Suppressor macrophage (primary cell): ENCODE measurements around the gene UFC1.

Source experiments
- DNase-seq, 4 experiments: peaks; one replicate each; pipeline ENCODE4 v3.0.0-alpha.2; 2020 to 2022

The UFC1 gene

DNA sequence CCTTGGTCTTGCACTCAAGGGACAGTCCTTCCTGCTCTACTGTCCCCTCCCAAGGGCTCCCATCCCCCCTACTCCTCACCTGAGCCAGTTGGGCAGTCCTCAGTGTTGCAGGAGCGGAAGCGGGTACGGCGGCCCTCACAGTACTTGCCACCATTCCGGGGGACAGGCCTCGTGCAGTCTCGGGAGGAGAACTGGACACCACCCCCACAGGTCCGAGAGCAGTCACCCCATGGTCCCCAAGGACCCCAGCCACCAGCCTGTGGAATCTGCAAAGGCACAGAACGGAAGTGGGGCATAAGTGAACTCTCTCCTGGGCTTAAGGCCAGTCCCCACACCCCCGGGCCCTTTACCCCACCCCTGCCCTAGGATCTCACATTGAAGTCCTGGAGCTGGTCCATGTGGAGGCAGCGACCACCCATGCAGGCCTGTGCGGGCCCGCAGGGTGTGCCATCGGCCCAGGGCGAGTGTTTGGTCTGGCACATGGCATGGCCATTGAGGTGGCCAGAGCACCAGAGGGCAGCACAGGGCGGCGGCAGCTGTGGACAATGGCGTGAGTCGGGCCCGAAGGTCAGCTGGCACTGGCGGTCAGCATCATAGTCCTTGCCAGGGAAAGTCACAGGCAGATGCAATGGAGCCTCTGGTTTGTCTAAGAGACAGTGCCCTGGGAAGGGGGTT is 39.9 kb downstream of the UFC1 start:
- no peak for DNase-seq

- peak; percentile 71 to 87 (median 81) for DNase-seq
These were observed 41.4 kb downstream of the UFC1 start for GRCh38 chr1:161195171-161195570.

DNA sequence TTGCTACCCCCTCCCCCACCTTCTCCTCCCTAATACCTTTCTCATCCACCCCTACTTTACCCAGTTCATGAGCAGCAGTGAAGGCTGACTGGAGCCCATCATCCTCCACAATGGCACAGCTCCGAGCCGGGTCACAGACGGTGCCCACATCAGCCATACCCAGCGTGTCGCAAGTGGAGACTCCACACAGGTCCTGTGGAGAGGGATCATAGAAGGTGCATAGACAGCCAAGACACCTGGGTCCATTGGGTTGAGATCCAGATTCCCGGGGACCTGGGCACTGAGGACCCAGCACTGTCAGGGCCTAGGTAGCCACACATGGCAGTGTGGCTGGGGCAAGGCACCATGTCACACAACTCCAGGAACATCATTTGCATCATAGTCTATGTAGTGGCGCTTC is 42.3 kb downstream of the UFC1 start:
- no peak for DNase-seq

GRCh38 chr1:161196521-161197451 is 43.0 kb downstream of the UFC1 start:
- DNase-seq: no peak

GRCh38 chr1:161197560-161198193 is 43.9 kb downstream of the UFC1 start:
- no peak for DNase-seq

DNA sequence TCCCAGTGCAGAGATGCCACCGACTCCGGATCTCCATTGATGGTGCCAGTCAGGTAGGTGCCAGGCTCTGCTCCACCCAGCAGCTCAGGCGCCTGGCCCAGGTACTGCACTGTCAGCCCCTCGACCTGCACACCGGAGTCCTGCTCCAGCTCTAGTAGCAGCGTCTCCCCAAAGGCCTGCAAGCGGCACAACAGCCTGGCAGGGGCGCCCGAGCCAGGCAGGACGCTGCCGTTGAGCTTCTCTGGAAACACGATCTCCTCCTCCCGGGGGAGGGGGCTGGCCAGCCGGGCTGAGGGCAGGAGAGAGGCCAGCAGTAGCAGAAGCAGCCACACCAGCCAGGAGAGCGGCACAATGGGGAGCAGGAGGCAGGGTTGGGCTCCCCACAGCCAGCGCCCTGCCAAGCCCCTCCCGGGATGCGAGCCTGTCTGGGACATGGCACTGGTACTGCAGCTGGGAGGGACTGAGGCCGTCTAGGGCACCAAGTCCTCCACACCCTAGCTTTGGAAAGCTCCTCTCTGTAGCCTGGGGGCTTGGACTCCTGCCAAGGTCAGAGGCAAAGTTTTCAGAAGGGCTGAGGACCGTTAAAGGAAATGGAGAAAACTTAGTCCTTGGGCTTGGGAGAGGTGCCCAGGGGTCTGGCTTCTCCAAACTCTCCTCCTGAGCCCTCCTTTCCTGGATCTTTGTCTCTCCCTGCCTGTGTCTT is 44.6 kb downstream of the UFC1 start:
- no peak for DNase-seq

GRCh38 chr1:161198897-161199431 is 45.2 kb downstream of the UFC1 start, which contains the start of gene ADAMTS4:
Gene ADAMTS4 (minus strand): TSS chr1:161199054. CDS start chr1:161198627, 427 bp downstream.
- DNase-seq: no peak

GRCh38 chr1:161199506-161200139 is 45.8 kb downstream of the UFC1 start:
- no peak for DNase-seq

DNA sequence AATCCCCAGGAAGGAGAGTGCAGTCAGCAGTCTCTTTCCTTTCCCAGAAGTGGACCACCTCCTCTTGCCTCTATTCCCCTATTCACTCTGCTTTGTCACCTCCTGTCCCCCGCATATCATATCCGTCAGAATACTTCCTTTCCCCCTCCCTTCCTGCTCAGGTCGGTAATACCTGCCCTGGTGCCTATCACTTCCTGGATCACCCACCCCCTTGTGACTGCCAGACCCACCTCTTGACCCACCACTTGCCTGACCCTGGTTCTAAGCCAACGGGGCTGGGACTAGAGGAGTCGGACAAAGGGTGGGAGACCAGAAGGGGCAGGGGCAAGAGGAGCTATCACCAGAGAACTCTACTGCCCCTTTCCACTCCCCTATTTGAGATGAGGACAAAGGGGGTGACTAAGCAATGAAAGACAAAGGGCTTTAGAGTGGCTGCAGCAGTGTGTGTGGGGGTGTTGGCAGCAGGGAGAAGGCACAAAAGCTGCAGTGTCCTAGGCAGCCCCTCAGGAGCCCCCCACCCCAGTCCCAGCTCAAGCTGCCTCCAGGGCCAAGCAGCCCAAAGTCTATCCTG is 46.7 kb downstream of the UFC1 start:
- DNase-seq: no peak

DNA sequence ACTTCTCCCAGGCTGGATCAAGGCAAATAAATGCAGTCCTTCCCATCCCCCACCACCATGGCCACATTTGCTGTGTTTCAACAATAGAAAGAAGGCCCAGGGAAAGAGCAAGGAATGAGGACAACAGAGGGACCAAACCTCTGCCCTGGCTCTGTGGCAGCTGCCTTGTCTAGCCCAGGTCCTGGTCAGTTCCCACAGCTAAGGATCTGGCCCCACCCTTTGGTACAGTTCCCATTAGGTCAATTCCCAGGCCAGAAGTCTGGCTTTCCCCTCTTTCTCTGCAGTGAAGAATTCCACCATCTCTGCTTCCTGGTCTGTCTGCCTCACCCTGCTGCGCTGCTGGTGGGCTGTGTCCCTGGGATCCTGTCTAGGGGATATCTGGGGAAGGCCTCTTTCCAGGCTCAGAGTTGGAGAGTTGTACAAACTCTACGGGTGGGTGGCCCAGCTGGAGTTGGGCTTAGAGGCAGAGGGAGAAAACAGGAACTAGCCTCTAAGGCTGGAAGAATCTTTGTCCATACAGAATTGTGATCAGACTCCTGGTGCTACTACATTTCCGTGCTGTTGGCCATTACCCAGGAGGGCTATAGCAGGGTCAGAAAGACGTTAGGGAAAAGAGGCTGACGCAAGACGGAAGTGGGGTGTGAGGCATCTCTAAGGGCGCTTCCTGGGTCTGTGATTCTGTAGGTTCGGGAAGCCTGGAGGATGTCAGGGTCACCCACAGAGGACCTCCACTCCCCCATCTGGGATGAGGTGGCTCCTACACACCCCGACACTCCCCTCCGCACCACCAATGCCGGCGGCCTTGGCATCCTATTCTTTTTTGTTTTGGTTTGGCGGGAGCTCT is 47.4 kb downstream of the UFC1 start:
- DNase-seq: peak; percentile 69 to 85 (median 80)

GRCh38 chr1:161201836-161202712 is 48.3 kb downstream of the UFC1 start, which contains the start of gene NDUFS2:
Gene NDUFS2 (plus strand): TSS chr1:161202367. CDS start chr1:161202386, 19 bp downstream.
- peak; percentile 97 to 99 (median 98) for DNase-seq

DNA sequence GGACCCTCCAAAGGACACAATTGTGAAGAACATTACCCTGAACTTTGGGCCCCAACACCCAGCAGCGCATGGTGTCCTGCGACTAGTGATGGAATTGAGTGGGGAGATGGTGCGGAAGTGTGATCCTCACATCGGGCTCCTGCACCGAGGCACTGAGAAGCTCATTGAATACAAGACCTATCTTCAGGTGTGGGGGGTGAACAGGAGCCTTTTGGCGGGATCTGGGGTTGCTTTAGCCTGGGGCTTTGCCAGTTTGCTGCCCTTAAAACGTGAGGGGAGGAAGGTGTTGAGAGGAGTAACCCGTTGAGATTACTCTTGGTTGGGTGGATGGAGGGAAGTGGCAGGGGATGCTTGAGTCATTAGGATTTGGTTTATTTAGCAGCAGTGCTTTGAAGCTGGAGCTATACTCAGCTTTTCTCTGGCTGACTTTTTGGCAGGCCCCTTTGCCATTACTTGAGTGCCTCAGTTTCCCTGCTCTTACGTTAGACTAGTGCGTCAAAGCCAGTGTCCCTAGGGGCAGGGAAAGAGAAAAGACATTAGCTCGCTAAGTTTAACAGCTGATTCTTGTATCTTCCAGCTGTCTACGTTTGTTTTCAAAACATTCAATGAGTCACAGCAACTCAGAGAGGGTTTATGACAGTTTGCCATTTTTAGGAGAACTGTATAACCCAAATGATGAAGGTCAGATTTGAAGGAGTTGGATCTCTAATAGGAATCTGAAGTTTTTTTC is 52.8 kb downstream of the UFC1 start:
- DNase-seq: no peak

DNA sequence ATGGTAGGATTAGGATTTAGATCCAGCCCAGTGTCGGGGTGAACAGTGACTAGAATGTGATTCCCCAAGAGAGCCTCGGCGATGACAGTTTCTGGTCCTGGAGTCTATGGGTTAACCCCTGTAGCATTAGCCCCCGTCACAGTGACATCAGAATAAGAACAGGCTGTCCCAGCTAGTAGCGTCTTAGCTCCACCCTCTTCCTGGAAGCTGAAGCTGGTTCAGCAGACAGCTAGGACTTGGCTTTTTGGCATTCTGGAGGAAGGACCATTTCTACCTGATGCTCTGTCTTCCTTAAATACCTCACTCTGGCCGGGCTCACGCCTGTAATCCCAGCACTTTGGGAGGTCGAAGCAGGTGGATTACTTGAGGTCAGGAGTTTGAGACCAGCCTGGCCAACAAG is 53.4 kb downstream of the UFC1 start:
- DNase-seq: no peak
